Pancreas (tissue), 10 donors: ENCODE results near the gene CLSTN2. TPM values are rescaled to one million over a fixed set of nuclear protein-coding genes. Genes with fewer than 3 reads are reported as not detected.
A peak's percentile ranks its signal among the peaks of the same experiment; 100 is the strongest.

ENCODE experiments used
- ATAC-seq, 4 donors: fragments of 200-7000 bp; cut with Tn5 transposase; one replicate each; pipeline versions ENCODE4 v1.8.0 to v1.9.1; 2020; ENCODE audit warnings: mild to moderate bottlenecking in 4 of 4, moderate library complexity in 4 of 4
- DNase-seq, 6 donors: peaks; one replicate each; pipeline ENCODE4 v3.0.0-alpha.2; 2020
- FAIRE-seq: peaks from 2 replicates; lab custom pipeline; 2012; peaks lifted over from hg19 to GRCh38; lab: Jason Lieb, UNC
- H3K27ac ChIP-seq, 4 donors: fragments of 200-600 bp; sonication (generic); 1 replicate in 3 of 4; 2 replicates in 1 of 4; pipeline versions ENCODE4 v1.5.0 to v1.8.0; 2020
- H3K27me3 ChIP-seq, 4 donors: fragments of 200-600 bp; one replicate each; pipeline ENCODE4 v1.8.0; 2021
- H3K36me3 ChIP-seq, 3 donors: fragments of 200-600 bp; sonication (generic) in 1 of 3; one replicate each; pipeline versions ENCODE4 v1.5.0 to v1.8.0; 2020 to 2021
- H3K4me1 ChIP-seq, 3 donors: fragments of 200-600 bp; one replicate each; pipeline ENCODE4 v1.8.0; 2021
- H3K4me3 ChIP-seq, 4 donors: fragments of 200-600 bp; sonication (generic) in 2 of 4; one replicate each; pipeline versions ENCODE4 v1.5.0 to v1.8.0; 2020 to 2021
- H3K9me3 ChIP-seq, 4 donors: fragments of 200-600 bp; one replicate each; pipeline ENCODE4 v1.8.0; 2021
- WGBS, 2 donors: extraction: QIAGEN DNeasy Blood & Tissue Kit; methylation state at CpG; one replicate each; pipeline ENCODE4 v1.1.7; 2013; 5-methylcytosine and 5-hydroxymethylcytosine counted together
- intact Hi-C, 3 donors: fragments of 100-400 bp; cut with DNase I; formaldehyde crosslinking; loops; one replicate each; pipeline versions ENCODE4 v1.11.1 to v1.14.2; 2022
- polyA plus RNA-seq, 2 donors: library from polyadenylated mRNA; stranded (reverse); fragments of 200-250 nt; gene quantifications; one replicate each; pipeline ENCODE4 v1.2.3, GENCODE V29; 2013
- total RNA-seq, 6 donors: library from RNA; stranded (reverse); fragmentation: NEBNext Ultra II Directional in 4 of 6; extraction: Animal tissue kit (Norgen Biotek cat#: 25700) in 4 of 6; gene quantifications; one replicate each; pipeline versions ENCODE4 v1.2.1 to v1.2.4, GENCODE V29; 2021 to 2023
- TF ChIP-seq, protein P1 (sequence below), 4 donors: fragments of 200-600 bp; sonication (generic) in 3 of 4; IDR thresholded peaks; one replicate each; pipeline versions ENCODE4 v1.5.0 to v1.8.0; 2021; ENCODE audit warnings: antibody characterized with exemption in 4 of 4
- donor health status: healthy with polysubstance abuse.
- donor health status: DM: no; HTN: no; CAD: no; lungs with moderate emphysema.
- donor health status: DM: no; HTN: no; CAD: no.
- donor health status: control.
- donor health status: control.
- donor health status: Bipolar disorder and iron deficiency.
- donor health status: DM: yes; HTN: yes; CAD: no.
- donor health status: DM: no; HTN: no; CAD: no.
- donor health status: DM: no; HTN: no; CAD: no.
- donor health status: DM: yes; HTN: yes; CAD: no.

The CLSTN2 gene
- total and polyA plus RNA-seq, 8 donors = 0.65 to 9.3 (median 2.9) TPM

DNA sequence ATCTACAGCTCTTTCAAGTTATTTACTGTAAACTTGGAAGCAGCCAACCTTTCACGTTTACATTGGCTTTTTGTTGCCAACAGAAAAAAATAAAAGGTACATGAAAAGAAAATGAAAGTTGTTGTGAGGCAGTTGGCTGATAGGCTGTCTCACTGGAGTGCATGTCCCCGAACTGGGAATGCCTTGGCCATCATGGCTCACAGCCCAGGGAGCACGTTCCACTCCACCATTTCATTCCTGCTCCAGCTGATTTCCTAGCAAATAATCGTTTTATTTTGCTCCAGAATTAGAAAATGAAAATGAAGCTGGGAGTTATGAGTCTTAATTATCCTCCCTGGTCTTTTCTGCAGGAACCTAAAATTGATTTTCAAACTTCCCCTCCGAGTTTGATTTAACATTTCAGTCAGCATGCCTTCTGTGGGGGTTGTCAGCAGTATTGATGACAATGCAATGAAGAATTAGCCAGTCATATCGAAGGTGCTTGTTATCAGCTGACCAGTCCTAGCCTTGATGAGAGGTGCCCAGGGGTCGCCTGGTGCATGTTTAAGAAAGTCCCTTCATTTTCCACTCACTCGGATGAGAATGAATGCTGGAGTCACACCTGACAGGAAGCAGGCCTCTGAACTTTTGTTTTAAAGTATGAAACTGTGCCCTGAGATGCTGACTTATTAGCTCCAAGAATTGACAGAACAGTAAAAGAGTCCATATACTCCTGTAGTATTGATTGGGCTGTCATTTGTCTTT, 449.2 kb downstream of the CLSTN2 start:
- Histone ChIP-seq H3K9me3 (no peaks in the 10 kb centered on the region), H3K27me3 (no peaks in the 10 kb centered on the region), H3K27ac (no peak overlapping the region), H3K4me1 (no peaks in the 10 kb centered on the region), H3K4me3 (no peak overlapping the region), H3K36me3 (no peaks in the 10 kb centered on the region)
- DNase-seq = peak in 2 of 6 donors; percentile 4 to 16
- ATAC-seq = peak in 3 of 4 donors; percentile 35 to 78 (median 53)
- intact Hi-C loops = no loop called here
- FAIRE-seq = no peak
- TF ChIP-seq, protein P1, sequence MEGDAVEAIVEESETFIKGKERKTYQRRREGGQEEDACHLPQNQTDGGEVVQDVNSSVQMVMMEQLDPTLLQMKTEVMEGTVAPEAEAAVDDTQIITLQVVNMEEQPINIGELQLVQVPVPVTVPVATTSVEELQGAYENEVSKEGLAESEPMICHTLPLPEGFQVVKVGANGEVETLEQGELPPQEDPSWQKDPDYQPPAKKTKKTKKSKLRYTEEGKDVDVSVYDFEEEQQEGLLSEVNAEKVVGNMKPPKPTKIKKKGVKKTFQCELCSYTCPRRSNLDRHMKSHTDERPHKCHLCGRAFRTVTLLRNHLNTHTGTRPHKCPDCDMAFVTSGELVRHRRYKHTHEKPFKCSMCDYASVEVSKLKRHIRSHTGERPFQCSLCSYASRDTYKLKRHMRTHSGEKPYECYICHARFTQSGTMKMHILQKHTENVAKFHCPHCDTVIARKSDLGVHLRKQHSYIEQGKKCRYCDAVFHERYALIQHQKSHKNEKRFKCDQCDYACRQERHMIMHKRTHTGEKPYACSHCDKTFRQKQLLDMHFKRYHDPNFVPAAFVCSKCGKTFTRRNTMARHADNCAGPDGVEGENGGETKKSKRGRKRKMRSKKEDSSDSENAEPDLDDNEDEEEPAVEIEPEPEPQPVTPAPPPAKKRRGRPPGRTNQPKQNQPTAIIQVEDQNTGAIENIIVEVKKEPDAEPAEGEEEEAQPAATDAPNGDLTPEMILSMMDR (IDR thresholded peaks at IDR 0.05) = no peak
- WGBS, 2 donors = 49 to 53% methylated on average over 8 of the region's 8 CpGs

DNA sequence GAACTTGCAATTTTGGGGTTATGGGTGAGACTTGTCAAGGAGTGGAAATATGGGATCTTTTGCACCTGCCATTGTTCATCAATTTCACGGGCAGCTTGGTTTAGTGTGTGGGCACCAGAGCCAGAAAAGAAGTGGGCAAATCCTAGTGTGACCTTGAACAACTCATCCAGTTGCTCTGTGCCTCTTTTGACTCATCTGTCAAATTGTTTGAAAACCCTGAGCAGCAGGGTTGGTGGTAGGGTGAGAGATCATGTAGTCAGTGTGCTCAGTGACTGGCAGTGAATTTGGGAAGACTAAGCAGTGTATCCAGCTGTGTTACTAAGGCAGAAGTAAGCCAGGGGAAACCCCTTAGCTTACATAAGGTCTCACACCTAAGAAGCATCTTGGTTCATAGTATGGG, 449.9 kb downstream of the CLSTN2 start:
- TF ChIP-seq, protein P1 (IDR thresholded peaks at IDR 0.05) = no peak
- intact Hi-C loops = no loop called here
- Histone ChIP-seq H3K27ac (no peak overlapping the region), H3K9me3 (no peaks in the 10 kb centered on the region), H3K27me3 (no peaks in the 10 kb centered on the region), H3K4me1 (no peaks in the 10 kb centered on the region), H3K4me3 (no peak overlapping the region), H3K36me3 (no peaks in the 10 kb centered on the region)
- no peak for ATAC-seq
- no peak for FAIRE-seq
- WGBS, 2 donors = 78 to 82% methylated on average over 1 of the region's 1 CpG
- no peak for DNase-seq

DNA sequence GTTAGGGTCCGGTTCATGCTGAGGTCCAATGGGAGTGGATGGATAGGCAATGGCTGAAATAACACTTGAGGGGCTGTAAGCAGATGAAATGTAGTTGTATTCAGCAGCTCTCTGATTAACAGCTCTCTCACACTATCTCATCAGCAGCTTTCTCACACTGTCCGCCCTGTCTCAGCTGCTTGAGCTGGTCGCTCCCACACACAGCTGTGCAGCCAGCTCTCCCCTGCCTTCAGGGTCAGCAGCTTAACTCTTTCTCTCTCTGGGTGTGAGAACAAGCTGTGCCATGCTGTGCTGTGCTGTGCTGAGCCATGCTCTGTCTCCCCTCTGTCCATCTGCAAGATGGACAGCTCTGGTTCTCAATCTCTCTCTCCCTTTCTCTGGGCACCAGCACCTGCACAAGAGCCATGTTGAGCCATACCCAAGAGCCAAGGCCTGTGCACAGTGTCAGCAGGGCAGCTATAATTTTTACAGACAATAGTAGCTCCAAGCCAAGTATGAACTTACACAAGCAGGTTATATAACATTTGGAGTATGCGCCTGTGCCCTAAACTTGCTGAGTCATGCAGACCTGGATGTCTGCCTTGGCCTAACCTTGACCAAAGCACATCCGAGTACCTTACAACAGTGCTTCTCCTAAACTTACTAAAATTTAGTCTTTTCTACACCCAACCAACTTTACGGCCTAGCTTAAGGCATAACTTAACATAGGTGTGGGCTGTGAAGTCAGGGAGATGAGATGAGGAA, 451.5 kb downstream of the CLSTN2 start:
- ATAC-seq (peak; percentile 35 to 87 (median 62)), DNase-seq (peak in 4 of 6 donors; percentile 27 to 33 (median 29)), FAIRE-seq (no peak)
- no peak overlapping the region for H3K4me3 ChIP-seq
- no peaks in the 10 kb centered on the region for H3K27me3 ChIP-seq
- intact Hi-C loops = no loop called here
- WGBS, 2 donors = 65 to 68% methylated on average over 6 of the region's 6 CpGs
- H3K27ac ChIP-seq = no peak overlapping the region
- no peaks in the 10 kb centered on the region for H3K4me1 ChIP-seq
- H3K9me3 ChIP-seq = no peaks in the 10 kb centered on the region
- no peaks in the 10 kb centered on the region for H3K36me3 ChIP-seq
- TF ChIP-seq, protein P1 (IDR thresholded peaks at IDR 0.05) = no peak

DNA sequence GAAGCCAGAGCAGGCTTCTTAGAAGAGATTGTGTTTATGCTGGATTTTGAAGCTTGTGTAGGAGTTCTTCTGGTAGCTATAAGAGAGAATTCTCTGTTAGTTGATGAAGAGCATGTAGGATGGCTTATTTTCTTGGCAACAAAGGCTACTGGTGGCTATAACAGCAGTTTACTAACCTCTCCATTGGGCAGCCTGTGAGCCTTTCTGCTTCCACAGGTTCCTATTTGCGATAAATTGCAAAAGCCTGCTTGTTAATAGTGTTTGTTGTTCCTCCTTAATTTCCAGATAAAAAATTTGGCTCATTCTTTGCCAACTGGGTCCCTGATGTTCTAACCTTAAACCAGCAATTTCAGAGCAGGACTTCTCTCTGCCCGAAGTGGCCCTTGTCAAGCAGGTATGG, 452.3 kb downstream of the CLSTN2 start:
- TF ChIP-seq, protein P1 (IDR thresholded peaks at IDR 0.05) = no peak
- Histone ChIP-seq H3K4me3 (no peak overlapping the region), H3K36me3 (no peaks in the 10 kb centered on the region), H3K27ac (no peak overlapping the region), H3K9me3 (no peaks in the 10 kb centered on the region), H3K4me1 (no peaks in the 10 kb centered on the region), H3K27me3 (no peaks in the 10 kb centered on the region)
- DNase-seq (no peak), FAIRE-seq (no peak), ATAC-seq (no peak)
- 90 to 92% methylated on average over 2 of the region's 2 CpGs for WGBS, 2 donors
- intact Hi-C loops = no loop called here
